Neural progenitor cell (in vitro differentiated cells): ENCODE data around the gene TATDN3. TPM values are rescaled to one million over a fixed set of nuclear protein-coding genes. Genes with fewer than 3 reads are reported as not detected.
"Not testable (repeated sequence)": the region's sequence is repeated elsewhere in the genome, so short reads cannot be mapped to it uniquely, and the experiment has no call there.

Experiments used
- DNase-seq: peaks from one replicate; pipeline ENCODE4 v3.0.0-alpha.2; 2016; ENCODE audit warnings: low spot score
- H2AFZ ChIP-seq: fragments of 200-600 bp; sonication (generic); replicated peaks from 2 replicates; pipeline ENCODE4 v1.6.1; 2016; ENCODE audit warnings: antibody characterized with exemption
- H3F3A ChIP-seq: fragments of 200-600 bp; sonication (generic); 2 replicates; pipeline ENCODE4 v1.6.1; 2016; ENCODE audit warnings: antibody characterized with exemption, low read depth
- H3K27ac ChIP-seq: fragments of 200-600 bp; sonication (generic); 2 replicates; pipeline ENCODE4 v1.5.1; 2016; ENCODE audit warnings: mild to moderate bottlenecking
- H3K27me3 ChIP-seq: fragments of 200-600 bp; sonication (generic); 2 replicates; pipeline ENCODE4 v1.6.1; 2016; ENCODE audit warnings: mild to moderate bottlenecking, moderate library complexity
- H3K36me3 ChIP-seq: fragments of 200-600 bp; sonication (generic); 2 replicates; pipeline ENCODE4 v1.5.1; 2016
- H3K4me1 ChIP-seq: fragments of 200-600 bp; sonication (generic); 2 replicates; pipeline ENCODE4 v1.6.1; 2016; ENCODE audit warnings: mixed run types
- H3K4me2 ChIP-seq: fragments of 200-600 bp; sonication (generic); 2 replicates; pipeline ENCODE4 v1.6.1; 2016
- H3K4me3 ChIP-seq: fragments of 200-600 bp; sonication (generic); 2 replicates; pipeline ENCODE4 v1.5.1; 2016
- H3K79me2 ChIP-seq: fragments of 200-600 bp; sonication (generic); 2 replicates; pipeline ENCODE4 v1.6.1; 2016; ENCODE audit warnings: low read depth
- H3K9ac ChIP-seq: fragments of 200-600 bp; sonication (generic); 2 replicates; pipeline ENCODE4 v1.6.1; 2016
- H3K9me3 ChIP-seq: fragments of 200-600 bp; sonication (generic); 2 replicates; pipeline ENCODE4 v1.5.1; 2016; ENCODE audit warnings: low read depth
- H4K20me1 ChIP-seq: fragments of 200-600 bp; sonication (generic); 2 replicates; pipeline ENCODE4 v1.6.1; 2016; ENCODE audit warnings: low read depth
- H3K27ac Mint-ChIP-seq: 3 replicates; pipeline ENCODE4 v1.8.0; 2021; ENCODE audit warnings: mixed read lengths
- H3K27me3 Mint-ChIP-seq: 2 replicates; pipeline ENCODE4 v1.8.0; 2022; ENCODE audit warnings: low read depth, mild to moderate bottlenecking, inconsistent platforms, moderate library complexity, mixed read lengths; ENCODE audit not compliant: insufficient read depth
- H3K36me3 Mint-ChIP-seq: 3 replicates; pipeline ENCODE4 v1.8.0; 2021; ENCODE audit warnings: mixed read lengths
- H3K4me1 Mint-ChIP-seq: 3 replicates; pipeline ENCODE4 v1.8.0; 2021; ENCODE audit warnings: mixed read lengths
- H3K4me3 Mint-ChIP-seq: 3 replicates; pipeline ENCODE4 v1.8.0; 2021; ENCODE audit warnings: mild to moderate bottlenecking, moderate library complexity, mixed read lengths
- H3K9me3 Mint-ChIP-seq: 3 replicates; pipeline ENCODE4 v1.8.0; 2020; ENCODE audit warnings: mixed read lengths
- CTCF ChIP-seq: fragments of 200-600 bp; sonication (generic); IDR thresholded peaks from 2 replicates; pipeline ENCODE4 v1.5.1; 2017; ENCODE audit warnings: antibody characterized with exemption, mild to moderate bottlenecking
- EZH2 ChIP-seq: fragments of 200-600 bp; sonication (generic); IDR thresholded peaks from 2 replicates; pipeline ENCODE4 v1.6.1; 2017; ENCODE audit warnings: antibody characterized with exemption, mild to moderate bottlenecking, moderate library complexity
- EZH2phosphoT487 ChIP-seq: fragments of 200-600 bp; sonication (generic); IDR thresholded peaks from 2 replicates; pipeline ENCODE4 v1.6.1; 2017; ENCODE audit warnings: antibody characterized with exemption
- total RNA-seq: library from RNA; depleted of rRNA; stranded (reverse); fragments of >200 nt; gene quantifications from 2 replicates; pipeline ENCODE4 v1.2.3, GENCODE V29; 2015; ENCODE audit warnings: low replicate concordance

The TATDN3 gene
- total RNA-seq, 1 donor from 2014 or later = 18.8 TPM

GRCh38 chr1:212828395-212828794 lies 36.7 kb downstream of the TATDN3 start:
- Histone ChIP-seq H3K9ac (no peak overlapping the region), H3K27me3 (no peaks in the 10 kb centered on the region), H3K4me2 (no peak overlapping the region), H3F3A (no peaks in the 10 kb centered on the region), H3K36me3 (no peaks in the 10 kb centered on the region), H3K4me3 (no peak overlapping the region), H4K20me1 (no peaks in the 10 kb centered on the region), H3K4me1 (no peaks in the 10 kb centered on the region), H3K27ac (no peak overlapping the region), H3K79me2 (no peaks in the 10 kb centered on the region), H2AFZ (no peak overlapping the region), H3K9me3 (no peaks in the 10 kb centered on the region)
- Mint-ChIP-seq H3K36me3 (no peaks in the 10 kb centered on the region), H3K27me3 (no peaks in the 10 kb centered on the region), H3K4me1 (peaks cover 2% of the 10 kb centered on the region), H3K9me3 (peaks cover 18% of the 10 kb centered on the region), H3K4me3 (no peak overlapping the region), H3K27ac (no peak overlapping the region)
- TF ChIP-seq EZH2phosphoT487 (no peak), CTCF (no peak), EZH2 (no peak)
- DNase-seq = no peak

- H4K20me1 ChIP-seq, H3F3A ChIP-seq, H3K4me1 Mint-ChIP-seq, H3K4me3 Mint-ChIP-seq, H3K79me2 ChIP-seq, H3K4me2 ChIP-seq, H3K36me3 ChIP-seq, H3K4me1 ChIP-seq, DNase-seq, H3K9me3 Mint-ChIP-seq, H3K27ac Mint-ChIP-seq, H3K27me3 ChIP-seq, H3K27me3 Mint-ChIP-seq, H2AFZ ChIP-seq, H3K9me3 ChIP-seq, H3K4me3 ChIP-seq, H3K36me3 Mint-ChIP-seq, H3K27ac ChIP-seq, H3K9ac ChIP-seq: not testable (repeated sequence)
These were observed 41.8 kb downstream of the TATDN3 start for GRCh38 chr1:212833211-212834207.

- Mint-ChIP-seq H3K27me3 (peaks cover 4% of the 10 kb centered on the region), H3K4me1 (no peaks in the 10 kb centered on the region), H3K36me3 (no peaks in the 10 kb centered on the region), H3K4me3 (no peak overlapping the region), H3K27ac (no peak overlapping the region), H3K9me3 (no peaks in the 10 kb centered on the region)
- Histone ChIP-seq H3K4me2 (no peak overlapping the region), H3K27ac (no peak overlapping the region), H3K9ac (no peak overlapping the region), H3K9me3 (no peaks in the 10 kb centered on the region), H3K36me3 (no peaks in the 10 kb centered on the region), H3K79me2 (no peaks in the 10 kb centered on the region), H2AFZ (no peak overlapping the region), H3F3A (no peaks in the 10 kb centered on the region), H3K4me1 (no peaks in the 10 kb centered on the region), H4K20me1 (no peaks in the 10 kb centered on the region), H3K4me3 (no peak overlapping the region), H3K27me3 (no peaks in the 10 kb centered on the region)
- no peak for TF ChIP-seq EZH2
- TF ChIP-seq EZH2phosphoT487 = no peak
- TF ChIP-seq CTCF = no peak
- DNase-seq = no peak
These were observed 46.5 kb downstream of the TATDN3 start for GRCh38 chr1:212838145-212838544.

GRCh38 chr1:212844521-212844920 lies 52.8 kb downstream of the TATDN3 start:
- H3K27ac Mint-ChIP-seq, H3K9me3 Mint-ChIP-seq, H3K27ac ChIP-seq, H3K27me3 ChIP-seq, H3K9ac ChIP-seq, H3K4me2 ChIP-seq, H3K79me2 ChIP-seq, H3K27me3 Mint-ChIP-seq, H3K36me3 ChIP-seq, H3K4me1 ChIP-seq, H3K36me3 Mint-ChIP-seq, H3K9me3 ChIP-seq, H3F3A ChIP-seq, H4K20me1 ChIP-seq, H3K4me1 Mint-ChIP-seq, H2AFZ ChIP-seq, H3K4me3 Mint-ChIP-seq, H3K4me3 ChIP-seq, DNase-seq: not testable (repeated sequence)
